GM18951 (cell line): ENCODE results near the gene MACF1.

ENCODE experiments used
- POLR2A ChIP-seq: IDR thresholded peaks from 4 replicates; pipeline ENCODE4 v1.6.1; 2011; ENCODE audit warnings: mild to moderate bottlenecking; ENCODE audit not compliant: insufficient read length, insufficient read depth; ENCODE audit errors: extremely low read depth
- in situ Hi-C: fragments of 300-500 bp; cut with MboI; formaldehyde crosslinking; loops from one replicate; pipeline ENCODE4 v1.12.0; 2022; ENCODE audit warnings: low sequenced_read_pairs, mixed read lengths, inconsistent platforms; ENCODE audit not compliant: unreplicated experiment

The MACF1 gene

DNA sequence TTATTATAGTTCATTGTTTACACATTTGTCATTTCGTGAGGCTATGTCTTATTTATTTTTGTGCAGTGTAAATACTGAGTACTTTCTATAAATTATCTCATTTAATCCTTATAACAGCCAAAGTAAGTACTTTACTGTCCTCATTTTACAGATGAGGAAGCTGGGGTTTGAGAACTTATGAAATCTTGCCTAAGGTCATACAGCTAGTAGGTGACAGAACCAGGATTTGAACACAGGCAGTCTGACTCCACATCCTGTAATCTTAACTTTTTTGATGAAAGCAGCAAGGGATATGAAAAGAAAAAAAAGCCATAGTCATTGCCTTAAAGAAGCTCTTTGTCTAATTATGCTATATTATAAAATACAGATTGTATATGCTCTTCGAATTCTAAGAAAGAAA lies 179.8 kb downstream of the MACF1 start:
- TF ChIP-seq POLR2A, result no peak
- in situ Hi-C loops, result no loop called here

GRCh38 chr1:39385067-39385988 lies 180.8 kb downstream of the MACF1 start:
- TF ChIP-seq POLR2A, result no peak
- in situ Hi-C loops, result no loop called here

GRCh38 chr1:39386997-39387396 lies 182.5 kb downstream of the MACF1 start:
- in situ Hi-C loops, result no loop called here
- no peak for TF ChIP-seq POLR2A

DNA sequence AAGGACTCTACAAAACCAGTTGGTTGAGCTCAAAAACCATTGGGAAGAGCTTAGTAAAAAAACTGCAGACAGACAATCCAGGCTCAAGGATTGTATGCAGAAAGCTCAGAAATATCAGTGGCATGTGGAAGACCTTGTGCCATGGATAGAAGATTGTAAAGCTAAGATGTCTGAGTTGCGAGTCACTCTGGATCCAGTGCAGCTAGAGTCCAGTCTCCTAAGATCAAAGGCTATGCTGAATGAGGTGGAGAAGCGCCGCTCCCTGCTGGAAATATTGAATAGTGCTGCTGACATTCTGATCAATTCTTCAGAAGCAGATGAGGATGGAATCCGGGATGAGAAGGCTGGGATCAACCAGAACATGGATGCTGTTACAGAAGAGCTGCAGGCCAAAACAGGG lies 183.0 kb downstream of the MACF1 start:
- no peak for TF ChIP-seq POLR2A
- in situ Hi-C loops, result no loop called here

- no peak for TF ChIP-seq POLR2A
- in situ Hi-C loops, result no loop called here
Measured at GRCh38 chr1:39391691-39392679, 187.5 kb downstream of the MACF1 start.

DNA sequence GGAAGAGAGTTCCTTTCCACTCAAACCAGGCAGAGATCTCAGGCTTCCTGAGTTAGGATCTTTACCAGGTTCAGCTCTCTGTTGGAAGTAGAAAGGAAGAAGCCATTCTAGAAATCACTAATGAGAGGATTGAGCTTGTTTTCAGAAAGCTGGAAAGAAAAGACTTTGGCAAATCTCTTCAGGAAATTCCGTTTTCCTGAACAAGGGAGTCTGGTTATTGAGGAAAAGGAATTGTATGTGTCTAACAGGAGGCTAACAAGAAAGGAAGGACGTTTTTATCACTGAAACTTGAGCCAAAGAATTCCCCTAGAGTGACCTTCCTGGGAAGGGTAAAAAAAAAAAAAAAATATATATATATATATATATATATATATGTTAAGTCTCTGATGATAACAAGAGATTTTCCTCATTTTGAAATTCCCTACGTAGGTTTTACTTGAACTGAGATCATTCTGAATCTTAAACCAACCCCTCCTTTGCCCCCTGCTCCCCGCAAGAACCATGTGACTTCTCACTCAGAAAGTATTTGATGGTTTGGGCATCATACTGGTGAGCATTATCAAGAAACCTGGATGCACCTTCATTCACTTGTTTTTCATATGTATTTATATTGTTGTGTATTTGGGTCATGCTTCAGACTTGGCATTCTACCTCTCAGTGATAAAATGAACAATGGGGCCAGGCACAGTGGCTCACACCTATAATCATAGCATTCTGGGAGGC lies 188.5 kb downstream of the MACF1 start:
- in situ Hi-C loops, result no loop called here
- no peak for TF ChIP-seq POLR2A

GRCh38 chr1:39393645-39394044 lies 189.2 kb downstream of the MACF1 start:
- no peak for TF ChIP-seq POLR2A
- in situ Hi-C loops, result no loop called here

DNA sequence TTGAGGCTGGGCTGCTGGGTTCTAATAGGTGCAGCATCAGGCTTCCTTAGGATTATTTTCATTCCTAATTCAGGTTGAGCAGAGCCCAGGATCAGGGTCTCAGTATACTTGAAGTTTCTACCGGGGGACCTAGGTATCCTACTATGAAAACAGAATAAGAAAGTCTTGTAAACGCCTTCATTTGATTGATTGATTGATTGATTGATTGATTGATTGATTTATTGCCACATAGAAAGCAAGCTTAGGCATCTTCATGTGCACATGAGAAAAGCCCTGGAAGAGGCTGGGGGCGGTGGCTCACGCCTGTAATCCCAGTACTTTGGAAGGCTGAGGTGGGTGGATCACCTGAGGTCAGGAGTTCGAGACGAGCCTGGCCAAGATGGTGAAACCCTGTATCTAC lies 189.6 kb downstream of the MACF1 start:
- TF ChIP-seq POLR2A, result no peak
- in situ Hi-C loops, result no loop called here

DNA sequence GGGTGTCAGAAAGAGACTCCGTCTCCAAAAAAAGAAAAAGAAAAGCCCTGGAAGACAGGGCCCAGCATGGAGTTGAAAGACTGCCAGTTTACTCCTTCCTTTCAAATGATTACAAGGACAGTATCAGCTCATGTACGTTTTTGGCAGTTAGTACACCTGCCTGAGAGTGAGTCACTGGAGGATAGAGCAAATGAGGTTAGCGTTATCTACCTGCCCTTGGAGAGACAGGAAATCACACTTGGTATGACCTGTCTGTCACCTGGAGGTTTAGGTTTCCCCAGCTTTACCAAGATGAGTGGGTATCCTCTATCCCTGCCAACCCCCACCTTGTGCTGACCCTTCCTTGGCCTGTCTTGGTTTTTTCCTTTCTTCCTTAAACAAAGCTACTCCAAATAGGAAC lies 190.1 kb downstream of the MACF1 start:
- TF ChIP-seq POLR2A, result no peak
- in situ Hi-C loops, result no loop called here

DNA sequence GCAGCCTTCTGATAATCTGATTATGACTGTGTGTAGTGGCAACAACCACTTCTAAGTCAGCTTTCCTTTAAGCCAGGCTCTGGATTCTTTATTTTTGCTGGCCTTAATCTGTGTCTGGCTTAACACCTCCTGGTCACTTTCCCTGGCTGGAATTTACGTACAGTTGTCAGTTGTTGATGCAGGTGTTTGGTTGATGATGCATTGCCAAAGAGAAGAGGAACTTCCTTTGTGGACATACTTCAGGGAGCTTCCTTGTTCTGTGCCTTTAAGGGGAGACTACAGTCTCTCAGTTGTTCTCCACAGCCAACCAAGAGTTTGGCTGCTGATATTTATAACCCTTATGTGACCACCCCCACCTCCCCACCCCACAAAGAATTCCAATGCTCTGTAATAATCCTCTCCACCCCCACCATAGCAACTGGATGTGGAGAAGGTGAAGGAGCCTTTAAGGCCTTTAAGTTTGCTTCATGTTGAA lies 190.9 kb downstream of the MACF1 start:
- TF ChIP-seq POLR2A, result no peak
- in situ Hi-C loops, result no loop called here

GRCh38 chr1:39396671-39397070 lies 192.2 kb downstream of the MACF1 start:
- no peak for TF ChIP-seq POLR2A
- in situ Hi-C loops, result no loop called here

- in situ Hi-C loops, result no loop called here
Measured at GRCh38 chr1:39397487-39397886, 193.0 kb downstream of the MACF1 start.

More at GRCh38 chr1:39397487-39397886, 193.0 kb downstream of the MACF1 start:
- no peak for TF ChIP-seq POLR2A
